OCI-LY3 (cell line): ENCODE data around the gene SPECC1L.
"Not testable (repeated sequence)": the region's sequence is repeated elsewhere in the genome, so short reads cannot be mapped to it uniquely, and the experiment has no call there.

Experiments
- H2AFZ ChIP-seq: fragments of 200-600, 300-600 bp; shearing (Covaris generic); 2 replicates; pipeline ENCODE4 v1.6.0; 2014; ENCODE audit warnings: antibody characterized with exemption, low read depth, low read length
- H3K27ac ChIP-seq: fragments of 200-600, 300-600 bp; sonication (generic); 2 replicates; pipeline ENCODE4 v1.5.1; 2014; ENCODE audit warnings: mild to moderate bottlenecking, low read length, moderate library complexity, mixed read lengths
- H3K27me3 ChIP-seq: fragments of 200-600, 300-600 bp; sonication (generic); 2 replicates; pipeline ENCODE4 v1.6.1; 2014; ENCODE audit warnings: low read depth, low read length, mixed read lengths
- H3K36me3 ChIP-seq: fragments of 200-600, 300-600 bp; sonication (generic); replicated peaks from 2 replicates; pipeline ENCODE3; 2014; ENCODE audit warnings: low read depth, low read length, mixed read lengths
- H3K4me1 ChIP-seq: fragments of 300-600, 200-600 bp; sonication (generic); 2 replicates; pipeline ENCODE4 v1.6.1; 2014; ENCODE audit warnings: low read length, mixed read lengths
- H3K4me2 ChIP-seq: fragments of 200-600, 300-600 bp; sonication (generic); 2 replicates; pipeline ENCODE4 v1.6.1; 2014; ENCODE audit warnings: low read length, mixed read lengths
- H3K4me3 ChIP-seq: fragments of 300-600, 200-600 bp; sonication (generic); 2 replicates; pipeline ENCODE4 v1.5.1; 2014; ENCODE audit warnings: antibody characterized with exemption, mild to moderate bottlenecking, low read length, moderate library complexity
- H3K79me2 ChIP-seq: fragments of 300-600, 200-600 bp; shearing (Covaris generic); 2 replicates; pipeline ENCODE4 v1.6.1; 2014; ENCODE audit warnings: mild to moderate bottlenecking, low read length, mixed read lengths
- H3K9ac ChIP-seq: fragments of 300-600, 200-600 bp; shearing (Covaris generic); 2 replicates; pipeline ENCODE4 v1.6.0; 2014; ENCODE audit warnings: mild to moderate bottlenecking, low read length, moderate library complexity
- H3K9me3 ChIP-seq: fragments of 200-600, 300-600 bp; shearing (Covaris generic); 2 replicates; pipeline ENCODE4 v1.6.1; 2014; ENCODE audit warnings: low read length, mixed read lengths; ENCODE audit not compliant: insufficient read depth
- H4K20me1 ChIP-seq: fragments of 200-600, 300-600 bp; sonication (generic); 2 replicates; pipeline ENCODE4 v1.6.1; 2016; ENCODE audit warnings: low read length, mixed read lengths; ENCODE audit not compliant: insufficient read depth
- EZH2phosphoT487 ChIP-seq: fragments of 200-600 bp; shearing (Covaris generic); IDR thresholded peaks from 2 replicates; pipeline ENCODE4 v1.6.1; 2018; ENCODE audit warnings: antibody characterized with exemption, mixed run types, low read depth
- TF ChIP-seq, protein P1 (sequence below): fragments of 200-600, 300-600 bp; sonication (generic); IDR thresholded peaks from 2 replicates; pipeline ENCODE4 v1.5.1; 2014; ENCODE audit warnings: antibody characterized with exemption, low read length, low read depth

The SPECC1L gene

DNA sequence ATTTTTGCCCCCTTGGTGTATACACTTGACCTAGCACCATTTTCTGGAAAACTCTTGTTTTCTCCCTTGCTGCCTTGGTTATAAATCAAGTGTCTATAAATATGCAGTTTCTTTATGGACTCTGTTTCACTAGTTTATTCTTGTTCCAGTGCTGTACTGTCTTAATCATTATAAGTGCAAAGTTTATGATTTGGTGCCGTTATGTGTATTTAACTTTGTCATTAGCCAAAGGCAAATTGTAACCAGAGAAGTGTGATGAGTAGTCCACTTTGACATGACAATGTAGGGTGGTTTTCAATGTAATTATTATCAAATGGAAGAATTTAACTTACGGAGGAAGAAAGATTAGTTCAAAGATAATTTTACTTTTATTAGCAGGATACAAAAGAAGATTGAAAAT lies 40.3 kb downstream of the SPECC1L start:
- H3K27ac ChIP-seq: no peak overlapping the region
- no peak overlapping the region for H2AFZ ChIP-seq
- H3K4me2 ChIP-seq: no peak overlapping the region
- H4K20me1 ChIP-seq: no peaks in the 10 kb centered on the region
- TF ChIP-seq EZH2phosphoT487: no peak
- TF ChIP-seq, protein P1, sequence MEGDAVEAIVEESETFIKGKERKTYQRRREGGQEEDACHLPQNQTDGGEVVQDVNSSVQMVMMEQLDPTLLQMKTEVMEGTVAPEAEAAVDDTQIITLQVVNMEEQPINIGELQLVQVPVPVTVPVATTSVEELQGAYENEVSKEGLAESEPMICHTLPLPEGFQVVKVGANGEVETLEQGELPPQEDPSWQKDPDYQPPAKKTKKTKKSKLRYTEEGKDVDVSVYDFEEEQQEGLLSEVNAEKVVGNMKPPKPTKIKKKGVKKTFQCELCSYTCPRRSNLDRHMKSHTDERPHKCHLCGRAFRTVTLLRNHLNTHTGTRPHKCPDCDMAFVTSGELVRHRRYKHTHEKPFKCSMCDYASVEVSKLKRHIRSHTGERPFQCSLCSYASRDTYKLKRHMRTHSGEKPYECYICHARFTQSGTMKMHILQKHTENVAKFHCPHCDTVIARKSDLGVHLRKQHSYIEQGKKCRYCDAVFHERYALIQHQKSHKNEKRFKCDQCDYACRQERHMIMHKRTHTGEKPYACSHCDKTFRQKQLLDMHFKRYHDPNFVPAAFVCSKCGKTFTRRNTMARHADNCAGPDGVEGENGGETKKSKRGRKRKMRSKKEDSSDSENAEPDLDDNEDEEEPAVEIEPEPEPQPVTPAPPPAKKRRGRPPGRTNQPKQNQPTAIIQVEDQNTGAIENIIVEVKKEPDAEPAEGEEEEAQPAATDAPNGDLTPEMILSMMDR: no peak
- H3K79me2 ChIP-seq: peaks cover 30% of the 10 kb centered on the region
- H3K36me3 ChIP-seq: peaks cover 44% of the 10 kb centered on the region
- H3K9me3 ChIP-seq: no peaks in the 10 kb centered on the region
- H3K27me3 ChIP-seq: no peaks in the 10 kb centered on the region
- H3K4me3 ChIP-seq: no peak overlapping the region
- H3K9ac ChIP-seq: no peak overlapping the region
- H3K4me1 ChIP-seq: no peaks in the 10 kb centered on the region

DNA sequence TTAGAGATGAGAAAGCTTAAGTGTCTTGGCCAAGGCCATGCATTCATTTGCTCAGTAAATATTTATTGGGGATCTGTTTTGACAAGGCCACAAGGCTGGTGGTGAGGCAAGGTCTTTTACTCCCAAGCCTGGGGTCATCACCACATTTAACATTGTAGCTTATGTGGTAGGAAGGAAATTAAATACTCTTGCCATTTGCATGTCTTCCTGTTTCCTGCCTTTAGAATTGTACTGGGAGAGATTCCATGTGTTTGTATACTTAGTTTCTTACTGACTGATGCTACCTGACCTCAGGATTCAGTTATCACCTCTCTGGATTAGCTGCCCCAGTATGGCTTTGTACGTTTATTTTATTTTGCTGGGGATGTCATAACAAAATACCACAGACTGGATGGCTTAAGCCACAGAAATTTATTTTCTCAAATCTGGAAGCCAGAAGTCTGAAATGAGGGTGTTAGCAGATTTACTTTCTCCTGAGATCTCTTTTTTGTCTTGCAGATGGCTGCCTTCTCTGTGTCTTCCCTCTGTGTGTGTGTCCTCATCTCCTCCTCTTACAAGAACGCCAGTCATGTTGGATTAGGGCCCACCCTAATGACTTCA lies 44.8 kb downstream of the SPECC1L start:
- H3K27me3 ChIP-seq: no peaks in the 10 kb centered on the region
- no peaks in the 10 kb centered on the region for H3K9me3 ChIP-seq
- no peak overlapping the region for H3K4me3 ChIP-seq
- H3K79me2 ChIP-seq: peaks cover 3% of the 10 kb centered on the region
- H3K9ac ChIP-seq: no peak overlapping the region
- TF ChIP-seq, protein P1: no peak
- TF ChIP-seq EZH2phosphoT487: no peak
- H2AFZ ChIP-seq: no peak overlapping the region
- peaks cover 31% of the 10 kb centered on the region for H3K36me3 ChIP-seq
- H3K27ac ChIP-seq: no peak overlapping the region
- H3K4me2 ChIP-seq: no peak overlapping the region
- H3K4me1 ChIP-seq: no peaks in the 10 kb centered on the region
- H4K20me1 ChIP-seq: no peaks in the 10 kb centered on the region

DNA sequence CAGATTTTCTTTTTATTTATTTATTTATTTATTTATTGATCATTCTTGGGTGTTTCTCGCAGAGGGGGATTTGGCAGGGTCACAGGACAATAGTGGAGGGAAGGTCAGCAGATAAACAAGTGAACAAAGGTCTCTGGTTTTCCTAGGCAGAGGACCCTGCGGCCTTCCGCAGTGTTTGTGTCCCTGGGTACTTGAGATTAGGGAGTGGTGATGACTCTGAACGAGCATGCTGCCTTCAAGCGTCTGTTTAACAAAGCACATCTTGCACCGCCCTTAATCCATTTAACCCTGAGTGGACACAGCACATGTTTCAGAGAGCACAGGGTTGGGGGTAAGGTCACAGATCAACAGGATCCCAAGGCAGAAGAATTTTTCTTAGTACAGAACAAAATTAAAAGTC lies 45.6 kb downstream of the SPECC1L start:
- peaks cover 36% of the 10 kb centered on the region for H3K36me3 ChIP-seq
- H3K4me1 ChIP-seq, H3K4me3 ChIP-seq, H3K79me2 ChIP-seq, H3K27ac ChIP-seq, H4K20me1 ChIP-seq, H3K9me3 ChIP-seq, H3K4me2 ChIP-seq, H3K9ac ChIP-seq, H2AFZ ChIP-seq, H3K27me3 ChIP-seq: not testable (repeated sequence)

DNA sequence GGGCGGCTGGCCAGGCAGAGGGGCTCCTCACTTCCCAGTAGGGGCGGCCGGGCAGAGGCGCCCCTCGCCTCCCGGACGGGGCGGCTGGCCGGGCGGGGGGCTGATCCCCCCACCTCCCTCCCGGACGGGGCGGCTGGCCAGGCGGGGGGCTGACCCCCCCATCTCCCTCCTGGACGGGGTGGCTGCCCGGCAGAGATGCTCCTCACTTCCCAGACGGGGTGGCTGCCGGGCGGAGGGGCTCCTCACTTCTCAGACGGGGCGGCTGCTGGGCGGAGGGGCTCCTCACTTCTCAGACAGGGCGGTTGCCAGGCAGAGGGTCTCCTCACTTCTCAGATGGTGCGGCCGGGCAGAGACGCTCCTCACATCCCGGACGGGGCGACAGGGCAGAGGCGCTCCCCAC lies 46.9 kb downstream of the SPECC1L start:
- H2AFZ ChIP-seq, H4K20me1 ChIP-seq, H3K79me2 ChIP-seq, H3K4me3 ChIP-seq, H3K27ac ChIP-seq, H3K4me1 ChIP-seq, H3K9me3 ChIP-seq, H3K4me2 ChIP-seq, H3K27me3 ChIP-seq, H3K9ac ChIP-seq: not testable (repeated sequence)
- H3K36me3 ChIP-seq: peaks cover 45% of the 10 kb centered on the region

DNA sequence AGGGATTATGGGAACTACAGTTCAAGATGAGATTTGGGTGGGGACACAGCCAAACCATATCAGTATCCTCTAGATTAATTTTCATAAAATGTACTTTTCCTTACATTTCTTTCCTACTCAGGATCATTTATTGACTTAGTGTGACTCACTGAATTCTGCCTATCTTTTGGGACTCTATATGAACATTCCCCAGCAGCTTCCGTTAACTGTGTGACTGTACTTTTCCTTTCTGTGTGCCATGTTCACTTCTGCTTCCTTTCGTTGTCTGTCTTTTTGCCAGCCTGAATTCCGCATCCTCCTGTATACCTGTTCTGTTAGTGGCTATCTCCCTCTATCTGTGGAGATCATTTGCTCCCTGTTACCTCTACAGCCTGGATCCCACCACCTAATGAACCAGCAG lies 48.8 kb downstream of the SPECC1L start:
- H3K4me3 ChIP-seq: no peak overlapping the region
- no peaks in the 10 kb centered on the region for H4K20me1 ChIP-seq
- H2AFZ ChIP-seq: no peak overlapping the region
- TF ChIP-seq EZH2phosphoT487: no peak
- TF ChIP-seq, protein P1: no peak
- H3K9me3 ChIP-seq: no peaks in the 10 kb centered on the region
- 0 out of 2 replicates have a peak, but pooled peaks cover 3% of the 10 kb centered on the region for H3K79me2 ChIP-seq
- H3K27me3 ChIP-seq: no peaks in the 10 kb centered on the region
- H3K9ac ChIP-seq: no peak overlapping the region
- no peak overlapping the region for H3K4me2 ChIP-seq
- no peak overlapping the region for H3K27ac ChIP-seq
- no peaks in the 10 kb centered on the region for H3K4me1 ChIP-seq
- H3K36me3 ChIP-seq: peaks cover 47% of the 10 kb centered on the region
